Karpas-422 (cell line): ENCODE data around the gene HSPA9. TPM values are rescaled to one million over a fixed set of nuclear protein-coding genes. Genes with fewer than 3 reads are reported as not detected.

ENCODE experiments used
- DNase-seq: peaks from one replicate; pipeline ENCODE4 v3.0.0-alpha.2; 2015
- H2AFZ ChIP-seq: fragments of 200-600 bp; sonication (generic); 2 replicates; pipeline ENCODE4 v1.6.1; 2014; ENCODE audit warnings: antibody characterized with exemption, low read length, mixed read lengths
- H3K27ac ChIP-seq: fragments of 200-600 bp; sonication (generic); 2 replicates; pipeline ENCODE4 v1.5.1; 2014; ENCODE audit warnings: mild to moderate bottlenecking, low read length, moderate library complexity
- H3K27me3 ChIP-seq: fragments of 200-600 bp; sonication (generic); 2 replicates; pipeline ENCODE4 v1.6.1; 2014; ENCODE audit warnings: low read length, mixed read lengths
- H3K36me3 ChIP-seq: fragments of 200-600 bp; sonication (generic); 2 replicates; pipeline ENCODE4 v1.6.1; 2014; ENCODE audit warnings: low read length, mixed read lengths; ENCODE audit not compliant: insufficient read depth
- H3K4me1 ChIP-seq: fragments of 200-600 bp; sonication (generic); 2 replicates; pipeline ENCODE4 v1.6.1; 2014; ENCODE audit warnings: mild to moderate bottlenecking, low read length, mixed read lengths
- H3K4me2 ChIP-seq: fragments of 200-600 bp; sonication (generic); 2 replicates; pipeline ENCODE4 v1.6.1; 2014; ENCODE audit warnings: low read length, low read depth, mild to moderate bottlenecking; ENCODE audit not compliant: poor library complexity, severe bottlenecking
- H3K4me3 ChIP-seq: fragments of 200-600 bp; sonication (generic); 2 replicates; pipeline ENCODE4 v1.5.1; 2014; ENCODE audit warnings: mild to moderate bottlenecking, antibody characterized with exemption, low read length, mixed read lengths
- H3K79me2 ChIP-seq: fragments of 200-600 bp; sonication (generic); 2 replicates; pipeline ENCODE4 v1.6.1; 2014; ENCODE audit warnings: mild to moderate bottlenecking, low read length, mixed read lengths
- H3K9ac ChIP-seq: fragments of 200-600 bp; sonication (generic); 2 replicates; pipeline ENCODE4 v1.6.0; 2014; ENCODE audit warnings: low read length
- H3K9me2 ChIP-seq: fragments of 200-600 bp; sonication (generic), shearing (Covaris generic); replicated peaks from 2 replicates; pipeline ENCODE4 v1.6.0; 2014; ENCODE audit warnings: mild to moderate bottlenecking, low read length, moderate library complexity; ENCODE audit not compliant: insufficient read depth
- H3K9me3 ChIP-seq: fragments of 300-700, 200-600 bp; sonication (generic); 2 replicates; pipeline ENCODE4 v1.6.1; 2014; ENCODE audit warnings: low read length, mixed read lengths
- H4K20me1 ChIP-seq: fragments of 200-600 bp; sonication (generic); 2 replicates; pipeline ENCODE4 v1.6.1; 2014; ENCODE audit warnings: mild to moderate bottlenecking, antibody characterized with exemption, low read length, low read depth; ENCODE audit not compliant: insufficient read depth
- total RNA-seq: library from RNA; depleted of rRNA; stranded (reverse); fragments of >200 nt; shearing (Covaris generic); gene quantifications from 2 replicates; pipeline ENCODE4 v1.2.3, GENCODE V29; 2014; ENCODE audit warnings: low replicate concordance

HSPA9 gene
- total RNA-seq, 1 experiment from 2014 or later: 269 TPM

DNA sequence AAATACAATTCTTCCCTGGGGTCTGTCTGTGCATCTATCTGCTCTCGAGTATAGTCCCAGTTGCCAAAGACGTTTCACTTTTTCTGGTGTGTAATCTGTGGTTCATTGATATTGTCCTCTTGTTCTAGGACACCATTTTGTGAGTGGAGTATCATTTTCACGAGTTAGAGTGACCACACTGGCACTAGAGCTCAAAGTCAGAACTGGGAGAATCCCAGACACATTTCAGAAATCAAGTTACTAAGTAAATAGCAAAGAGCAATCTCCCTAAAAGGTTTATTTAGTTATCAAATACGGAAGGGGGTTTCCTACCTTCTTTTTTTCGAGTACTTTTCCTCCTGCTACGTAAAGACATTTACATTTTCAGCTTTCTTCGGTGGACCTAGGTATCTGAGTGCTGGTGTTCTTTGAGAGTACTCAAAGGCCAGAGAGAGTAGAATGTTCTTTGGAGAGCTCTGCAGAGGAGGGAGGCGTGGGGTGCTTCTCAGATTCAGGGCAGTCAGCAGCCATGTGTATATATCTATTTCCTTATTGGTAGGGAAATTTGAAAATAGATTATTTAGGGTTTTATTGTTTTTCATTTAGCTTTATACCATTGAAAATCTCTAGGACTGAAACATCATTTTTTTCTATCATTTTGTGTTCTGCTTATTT, 8.9 kb upstream of the HSPA9 start:
- Histone ChIP-seq H3K9ac (no peak overlapping the region), H3K79me2 (no peaks in the 10 kb centered on the region), H3K27ac (no peak overlapping the region), H2AFZ (no peak overlapping the region), H3K4me3 (no peak overlapping the region), H3K9me3 (no peaks in the 10 kb centered on the region), H3K36me3 (no peaks in the 10 kb centered on the region), H3K4me1 (no peaks in the 10 kb centered on the region; the same call in 1 of the 2 replicates), H3K9me2 (no peaks in the 10 kb centered on the region), H4K20me1 (no peaks in the 10 kb centered on the region), H3K27me3 (no peaks in the 10 kb centered on the region), H3K4me2 (no peak overlapping the region)
- no peak for DNase-seq

GRCh38 chr5:138582959-138583358, 7.8 kb upstream of the HSPA9 start:
- H3K36me3 ChIP-seq: no peaks in the 10 kb centered on the region
- no peaks in the 10 kb centered on the region for H3K79me2 ChIP-seq
- no peak overlapping the region for H3K4me2 ChIP-seq
- no peak for DNase-seq
- H3K9ac ChIP-seq: no peak overlapping the region
- H2AFZ ChIP-seq: no peak overlapping the region
- no peaks in the 10 kb centered on the region for H3K9me2 ChIP-seq
- H3K9me3 ChIP-seq: no peaks in the 10 kb centered on the region
- H3K27ac ChIP-seq: no peak overlapping the region
- no peak overlapping the region for H3K4me3 ChIP-seq
- no peaks in the 10 kb centered on the region; the same call in 1 of the 2 replicates for H3K4me1 ChIP-seq
- no peaks in the 10 kb centered on the region for H3K27me3 ChIP-seq
- no peaks in the 10 kb centered on the region for H4K20me1 ChIP-seq

- Histone ChIP-seq H3K4me1 (peaks cover 4% of the 10 kb centered on the region), H3K9me2 (no peaks in the 10 kb centered on the region), H2AFZ (no peak overlapping the region), H4K20me1 (no peaks in the 10 kb centered on the region), H3K4me3 (no peak overlapping the region), H3K9me3 (no peaks in the 10 kb centered on the region), H3K27me3 (no peaks in the 10 kb centered on the region), H3K79me2 (no peaks in the 10 kb centered on the region), H3K27ac (no peak overlapping the region), H3K9ac (no peak overlapping the region), H3K4me2 (no peak overlapping the region), H3K36me3 (no peaks in the 10 kb centered on the region)
- DNase-seq: no peak
Observed at GRCh38 chr5:138580777-138581176, 5.6 kb upstream of the HSPA9 start.

- no peaks in the 10 kb centered on the region for H3K9me2 ChIP-seq
- H3K4me1 ChIP-seq: peaks cover 5% of the 10 kb centered on the region
- no peaks in the 10 kb centered on the region for H3K36me3 ChIP-seq
- no peak overlapping the region for H3K4me3 ChIP-seq
- peaks cover 2% of the 10 kb centered on the region for H3K79me2 ChIP-seq
- H3K9me3 ChIP-seq: no peaks in the 10 kb centered on the region
- H4K20me1 ChIP-seq: no peaks in the 10 kb centered on the region
- no peak for DNase-seq
- no peak overlapping the region for H3K27ac ChIP-seq
- no peak overlapping the region for H3K9ac ChIP-seq
- H2AFZ ChIP-seq: no peak overlapping the region
- H3K4me2 ChIP-seq: no peak overlapping the region
- no peaks in the 10 kb centered on the region for H3K27me3 ChIP-seq
Observed at GRCh38 chr5:138580001-138580400, 4.8 kb upstream of the HSPA9 start.

- no peak for DNase-seq
- H3K4me2 ChIP-seq: no peak overlapping the region
- H2AFZ ChIP-seq: no peak overlapping the region
- no peaks in the 10 kb centered on the region; the same call in 1 of the 2 replicates for H4K20me1 ChIP-seq
- H3K79me2 ChIP-seq: peaks cover 7% of the 10 kb centered on the region
- no peak overlapping the region for H3K9ac ChIP-seq
- H3K27me3 ChIP-seq: no peaks in the 10 kb centered on the region
- no peak overlapping the region for H3K27ac ChIP-seq
- no peaks in the 10 kb centered on the region for H3K9me3 ChIP-seq
- H3K4me1 ChIP-seq: peaks cover 5% of the 10 kb centered on the region
- H3K4me3 ChIP-seq: no peak overlapping the region
- no peaks in the 10 kb centered on the region for H3K36me3 ChIP-seq
- no peaks in the 10 kb centered on the region for H3K9me2 ChIP-seq
Observed at GRCh38 chr5:138579517-138579863, 4.3 kb upstream of the HSPA9 start.

DNA sequence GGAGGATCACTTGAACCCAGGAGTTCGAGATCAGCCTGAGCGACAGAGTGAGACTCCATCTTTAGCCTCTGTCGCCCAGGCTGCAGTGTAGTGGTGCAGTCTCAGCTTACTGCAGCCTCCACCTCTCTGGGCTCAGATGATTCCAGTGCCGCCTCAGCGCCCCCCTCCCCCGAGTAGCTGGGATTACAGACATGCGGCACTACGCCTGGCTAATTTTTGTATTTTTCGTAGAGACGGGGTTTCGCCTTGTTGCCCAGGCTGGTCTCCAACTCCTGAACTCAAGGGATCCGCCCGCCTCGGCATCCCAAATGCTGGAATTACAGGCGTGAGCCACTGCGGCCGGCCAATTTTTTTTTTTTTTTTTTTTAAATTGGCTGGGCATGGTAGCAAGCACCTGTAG, 2.3 kb upstream of the HSPA9 start:
- peaks cover 6% of the 10 kb centered on the region; the same call in 1 of the 2 replicates for H4K20me1 ChIP-seq
- H3K79me2 ChIP-seq: peaks cover 26% of the 10 kb centered on the region
- no peak overlapping the region for H2AFZ ChIP-seq
- no peaks in the 10 kb centered on the region for H3K27me3 ChIP-seq
- no peak overlapping the region for H3K9ac ChIP-seq
- DNase-seq: no peak
- no peak overlapping the region for H3K4me2 ChIP-seq
- peaks cover 13% of the 10 kb centered on the region for H3K36me3 ChIP-seq
- no peaks in the 10 kb centered on the region for H3K9me2 ChIP-seq
- H3K4me3 ChIP-seq: no peak overlapping the region
- H3K9me3 ChIP-seq: no peaks in the 10 kb centered on the region
- H3K4me1 ChIP-seq: peaks cover 15% of the 10 kb centered on the region
- no peak overlapping the region for H3K27ac ChIP-seq

GRCh38 chr5:138574744-138575193, 432 bp downstream of the HSPA9 start:
- H2AFZ ChIP-seq: no peak overlapping the region
- peaks cover 15% of the 10 kb centered on the region for H3K4me1 ChIP-seq
- H3K4me2 ChIP-seq: peak overlapping the region; percentile 92
- H3K9me3 ChIP-seq: no peaks in the 10 kb centered on the region
- H3K9me2 ChIP-seq: no peaks in the 10 kb centered on the region
- H3K4me3 ChIP-seq: peak overlapping the region; percentile 85
- H3K79me2 ChIP-seq: peaks cover 45% of the 10 kb centered on the region
- H3K36me3 ChIP-seq: peaks cover 24% of the 10 kb centered on the region
- DNase-seq: no peak
- peak overlapping the region; percentile 88 for H3K9ac ChIP-seq
- peak overlapping the region; percentile 85 for H3K27ac ChIP-seq
- no peaks in the 10 kb centered on the region for H3K27me3 ChIP-seq
- H4K20me1 ChIP-seq: peaks cover 6% of the 10 kb centered on the region; the same call in 1 of the 2 replicates

DNA sequence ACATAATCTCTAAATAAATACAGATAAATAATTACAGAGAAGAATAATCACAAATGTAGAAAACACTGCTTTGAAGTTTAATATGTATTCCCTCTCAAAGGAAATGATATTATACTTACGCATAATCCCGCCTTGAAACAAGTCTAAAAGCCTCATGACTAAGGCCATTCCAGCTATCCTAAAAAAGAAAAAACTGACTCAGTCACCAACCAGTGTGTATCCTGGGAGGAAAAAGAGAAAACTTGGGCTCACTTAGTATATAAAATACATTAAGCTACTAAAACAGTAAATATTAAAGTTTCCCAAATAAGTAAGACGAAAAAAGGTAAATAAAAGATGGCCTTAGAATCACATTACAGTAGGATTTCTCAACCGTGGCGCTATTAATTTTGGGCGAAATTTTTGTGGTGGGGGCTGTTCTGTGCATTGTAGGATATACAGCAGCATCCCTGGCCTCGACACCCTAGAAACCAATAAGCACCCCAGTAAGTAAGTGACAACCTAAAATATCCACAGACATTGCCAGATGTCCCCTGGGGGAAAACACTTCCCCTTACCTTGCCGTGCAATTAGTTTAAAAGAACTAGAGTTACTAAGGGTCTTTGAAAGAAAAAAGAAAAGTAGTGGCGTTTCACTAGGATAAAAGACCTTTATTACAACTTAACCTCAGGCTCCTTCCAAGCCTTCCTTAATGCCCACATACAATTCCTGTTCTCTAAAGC, 1.1 kb downstream of the HSPA9 start:
- peak overlapping the region; percentile 92 for H3K4me2 ChIP-seq
- H3K79me2 ChIP-seq: peaks cover 50% of the 10 kb centered on the region
- H4K20me1 ChIP-seq: peaks cover 6% of the 10 kb centered on the region; the same call in 1 of the 2 replicates
- H3K27me3 ChIP-seq: no peaks in the 10 kb centered on the region
- H3K4me1 ChIP-seq: peaks cover 15% of the 10 kb centered on the region
- H3K36me3 ChIP-seq: peaks cover 27% of the 10 kb centered on the region
- peak; percentile 79 for DNase-seq
- no peak overlapping the region for H2AFZ ChIP-seq
- no peaks in the 10 kb centered on the region for H3K9me2 ChIP-seq
- no peaks in the 10 kb centered on the region for H3K9me3 ChIP-seq
- H3K9ac ChIP-seq: peak overlapping the region; percentile 88
- H3K27ac ChIP-seq: peak overlapping the region; percentile 85
- H3K4me3 ChIP-seq: peak overlapping the region; percentile 85
